Cardiac muscle cell (in vitro differentiated cells and primary cell): ENCODE results near the gene CTRL. TPM values are rescaled to one million over a fixed set of nuclear protein-coding genes. Genes with fewer than 3 reads are reported as not detected.
A peak's percentile ranks its signal among the peaks of the same experiment; 100 is the strongest.

Experiments
- DNase-seq, 2 donors: peaks; one replicate each; pipeline versions ENCODE4 v3.0.0 to v3.0.0-alpha.2; 2010 to 2017; ENCODE audit warnings: low read depth in 1 of 2, low spot score in 1 of 2
- H3K27ac ChIP-seq: fragments of 200-600 bp; sonication (generic); 2 replicates; pipeline ENCODE4 v1.5.1; 2016
- H3K27me3 ChIP-seq: fragments of 200-600 bp; sonication (generic); 2 replicates; pipeline ENCODE4 v1.6.0; 2016; ENCODE audit warnings: control low read depth
- H3K36me3 ChIP-seq: fragments of 200-600 bp; sonication (generic); 2 replicates; pipeline ENCODE4 v1.5.1; 2016; ENCODE audit warnings: control low read depth
- H3K4me1 ChIP-seq: fragments of 200-600 bp; sonication (generic); 2 replicates; pipeline ENCODE4 v1.8.1; 2017; ENCODE audit warnings: low read depth, mild to moderate bottlenecking, mixed run types
- H3K4me3 ChIP-seq: fragments of 200-600 bp; sonication (generic); 2 replicates; pipeline ENCODE4 v1.5.1; 2016; ENCODE audit warnings: mild to moderate bottlenecking
- H3K9me3 ChIP-seq: fragments of 200-600 bp; sonication (generic); 2 replicates; pipeline ENCODE4 v1.5.1; 2017; ENCODE audit warnings: low read depth, mild to moderate bottlenecking, control low read depth
- polyA plus RNA-seq: library from polyadenylated mRNA; unstranded; fragments of >200 nt; fragmentation: Nextera tagmentation; extraction: Ambion mirVana; gene quantifications from 2 replicates; pipeline ENCODE4 v1.2.1, GENCODE V29; 2016
- total RNA-seq: library from RNA; depleted of rRNA; stranded (reverse); fragments of >200 nt; gene quantifications from 2 replicates; pipeline ENCODE4 v1.2.3, GENCODE V29; 2016
- TF ChIP-seq, protein P1 (sequence below): IDR thresholded peaks from 2 replicates; pipeline ENCODE4 v1.5.1; 2012; ENCODE audit warnings: low read depth, mild to moderate bottlenecking, low read length

Gene CTRL
- total and polyA plus RNA-seq, 2 experiments from 2014 or later: 2.7 to 14.8 TPM

GRCh38 chr16:67901734-67902133, 29.9 kb downstream of the CTRL start:
- Histone ChIP-seq H3K4me1 (peaks cover 10% of the 10 kb centered on the region), H3K36me3 (no peaks in the 10 kb centered on the region), H3K27ac (no peak overlapping the region), H3K9me3 (no peaks in the 10 kb centered on the region), H3K27me3 (no peaks in the 10 kb centered on the region), H3K4me3 (no peak overlapping the region)
- TF ChIP-seq, protein P1, sequence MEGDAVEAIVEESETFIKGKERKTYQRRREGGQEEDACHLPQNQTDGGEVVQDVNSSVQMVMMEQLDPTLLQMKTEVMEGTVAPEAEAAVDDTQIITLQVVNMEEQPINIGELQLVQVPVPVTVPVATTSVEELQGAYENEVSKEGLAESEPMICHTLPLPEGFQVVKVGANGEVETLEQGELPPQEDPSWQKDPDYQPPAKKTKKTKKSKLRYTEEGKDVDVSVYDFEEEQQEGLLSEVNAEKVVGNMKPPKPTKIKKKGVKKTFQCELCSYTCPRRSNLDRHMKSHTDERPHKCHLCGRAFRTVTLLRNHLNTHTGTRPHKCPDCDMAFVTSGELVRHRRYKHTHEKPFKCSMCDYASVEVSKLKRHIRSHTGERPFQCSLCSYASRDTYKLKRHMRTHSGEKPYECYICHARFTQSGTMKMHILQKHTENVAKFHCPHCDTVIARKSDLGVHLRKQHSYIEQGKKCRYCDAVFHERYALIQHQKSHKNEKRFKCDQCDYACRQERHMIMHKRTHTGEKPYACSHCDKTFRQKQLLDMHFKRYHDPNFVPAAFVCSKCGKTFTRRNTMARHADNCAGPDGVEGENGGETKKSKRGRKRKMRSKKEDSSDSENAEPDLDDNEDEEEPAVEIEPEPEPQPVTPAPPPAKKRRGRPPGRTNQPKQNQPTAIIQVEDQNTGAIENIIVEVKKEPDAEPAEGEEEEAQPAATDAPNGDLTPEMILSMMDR: no peak
- DNase-seq: no peak

- no peaks in the 10 kb centered on the region for H3K27me3 ChIP-seq
- peaks cover 20% of the 10 kb centered on the region for H3K4me1 ChIP-seq
- H3K36me3 ChIP-seq: no peaks in the 10 kb centered on the region
- TF ChIP-seq, protein P1: no peak
- H3K9me3 ChIP-seq: no peaks in the 10 kb centered on the region
- H3K27ac ChIP-seq: no peak overlapping the region
- peak in 1 of 2 donors; percentile 51 for DNase-seq
- H3K4me3 ChIP-seq: no peak overlapping the region
Observed at GRCh38 chr16:67897231-67897630, 34.4 kb downstream of the CTRL start.

GRCh38 chr16:67893743-67894399, 37.8 kb downstream of the CTRL start:
- peaks cover 9% of the 10 kb centered on the region for H3K4me1 ChIP-seq
- H3K36me3 ChIP-seq: no peaks in the 10 kb centered on the region
- DNase-seq: no peak
- H3K9me3 ChIP-seq: no peaks in the 10 kb centered on the region
- peak overlapping the region; percentile 96 for H3K4me3 ChIP-seq
- H3K27ac ChIP-seq: peak overlapping the region; percentile 98
- H3K27me3 ChIP-seq: no peaks in the 10 kb centered on the region
- TF ChIP-seq, protein P1: no peak

GRCh38 chr16:67892899-67893742, 38.5 kb downstream of the CTRL start, which contains the start of gene PSKH1:
TSS of gene PSKH1 (plus strand) at chr16:67893254. CDS start at chr16:67908750, 15,496 bp downstream.
- H3K27me3 ChIP-seq: no peaks in the 10 kb centered on the region
- H3K4me1 ChIP-seq: peaks cover 9% of the 10 kb centered on the region
- H3K36me3 ChIP-seq: no peaks in the 10 kb centered on the region
- H3K9me3 ChIP-seq: no peaks in the 10 kb centered on the region
- peak; percentile 97 for DNase-seq
- H3K27ac ChIP-seq: peak within 1 kb of the TSS; percentile 98
- H3K4me3 ChIP-seq: peak within 1 kb of the TSS; percentile 96
- TF ChIP-seq, protein P1: no peak

GRCh38 chr16:67892375-67892774, 39.3 kb downstream of the CTRL start:
- H3K4me1 ChIP-seq: peaks cover 9% of the 10 kb centered on the region
- peak overlapping the region; percentile 25 for H3K27ac ChIP-seq
- TF ChIP-seq, protein P1: no peak
- H3K4me3 ChIP-seq: peak overlapping the region; percentile 96
- no peak for DNase-seq
- H3K27me3 ChIP-seq: no peaks in the 10 kb centered on the region
- no peaks in the 10 kb centered on the region for H3K9me3 ChIP-seq
- H3K36me3 ChIP-seq: no peaks in the 10 kb centered on the region
